ENCODE data around the gene SLC7A4.
"Not testable (repeated sequence)": the region's sequence is repeated elsewhere in the genome, so short reads cannot be mapped to it uniquely, and the experiment has no call there.

Gene SLC7A4

DNA sequence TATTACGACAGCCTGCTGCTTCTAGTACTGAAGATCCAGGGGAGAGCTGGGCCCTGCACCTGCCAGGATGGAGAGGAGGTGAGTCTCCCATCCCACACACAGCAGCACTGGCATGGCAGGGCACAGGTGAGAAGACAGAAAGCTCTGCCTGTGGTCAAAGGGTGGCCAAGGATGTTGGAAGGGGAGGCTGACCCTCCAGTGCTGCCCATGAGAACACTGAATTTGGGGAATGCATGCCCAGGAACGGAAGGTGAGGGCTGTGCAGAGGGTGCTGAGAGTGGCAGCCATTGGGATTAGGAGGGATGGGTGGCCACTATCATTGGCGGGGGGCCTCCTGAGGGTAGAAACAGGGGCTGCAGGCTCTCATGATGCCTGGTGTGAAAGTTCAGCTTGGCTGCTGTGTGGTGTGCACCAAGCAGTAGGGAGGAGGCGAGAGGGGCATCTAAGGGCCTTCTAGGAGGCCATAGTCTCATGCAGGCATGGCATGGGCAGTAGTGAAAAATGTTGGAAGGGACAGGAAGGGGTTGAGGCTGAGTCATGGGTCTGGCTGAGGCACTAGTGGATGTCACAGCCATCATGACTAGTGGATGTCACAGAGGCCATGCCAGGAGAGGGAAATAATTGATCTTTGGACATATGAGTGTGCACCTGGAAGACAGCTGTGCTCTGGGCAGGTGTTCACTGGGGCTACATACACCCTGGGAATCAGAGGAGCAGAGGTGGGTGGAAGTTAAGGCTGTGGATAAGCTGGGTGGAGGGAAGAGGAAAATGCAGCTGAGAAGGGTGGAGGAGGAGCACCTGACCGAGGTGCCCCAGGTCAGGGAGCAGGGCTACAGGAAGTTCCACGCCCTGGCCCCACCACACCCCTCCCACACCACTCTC lies 10.9 kb upstream of the SLC7A4 start:
- DNase-seq: no peak

DNA sequence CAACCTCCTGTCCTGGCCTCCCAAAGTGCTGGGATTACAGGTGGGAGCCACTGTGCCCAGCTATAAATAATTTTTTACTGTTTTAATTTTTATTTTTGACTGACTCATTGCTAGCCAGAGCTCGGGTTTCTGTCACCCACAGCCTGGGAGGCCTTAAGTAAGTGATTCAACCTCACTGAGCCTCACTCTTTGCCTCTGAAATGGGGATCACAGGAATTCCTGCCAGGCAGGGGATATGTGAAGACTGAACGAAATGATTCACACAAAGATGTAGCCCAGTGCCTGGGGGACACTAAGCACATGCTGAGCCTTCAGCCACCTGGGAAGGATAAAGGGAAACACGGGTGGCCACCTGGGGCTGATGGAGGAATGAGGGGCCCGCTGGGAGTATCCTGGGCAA lies 9.6 kb upstream of the SLC7A4 start:
- DNase-seq: no peak

DNA sequence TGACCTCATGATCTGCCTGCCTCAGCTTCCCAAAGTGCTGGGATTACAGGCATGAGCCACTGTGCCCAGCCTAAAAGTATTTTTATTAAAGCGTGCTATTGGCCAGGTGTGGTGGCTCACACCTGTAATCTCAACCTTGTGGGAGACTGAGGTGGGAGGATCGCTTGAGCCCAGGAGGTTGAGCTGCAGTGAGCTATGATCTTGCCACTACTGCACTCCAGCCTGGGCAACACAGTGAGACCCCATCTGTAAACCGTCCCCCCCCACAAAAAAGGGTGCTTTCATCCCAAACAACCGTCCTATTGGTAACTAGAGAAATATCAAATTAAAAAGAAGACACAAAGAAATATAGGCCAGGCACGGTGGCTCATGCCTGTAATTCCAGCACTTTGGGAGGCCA lies 6.8 kb upstream of the SLC7A4 start:
- DNase-seq: not testable (repeated sequence)

DNA sequence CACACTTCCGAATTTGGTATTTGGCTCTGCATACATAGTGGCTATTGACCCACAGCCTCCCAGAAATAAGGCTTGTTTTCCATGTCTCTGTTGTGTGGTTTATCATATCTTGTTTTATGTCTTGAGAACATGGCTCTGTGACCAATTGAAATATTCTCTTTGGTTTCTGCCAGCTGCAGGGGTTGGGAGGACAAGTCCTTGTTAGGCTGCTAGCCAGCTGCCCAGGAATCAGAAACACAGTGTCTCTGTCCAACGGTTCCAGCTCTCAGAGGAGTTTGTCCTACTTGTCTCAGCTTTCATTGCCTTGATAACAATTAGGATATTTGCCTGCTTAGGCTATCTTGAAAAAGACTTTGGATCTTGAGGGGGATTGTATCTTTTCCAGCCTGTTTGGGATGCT lies 6.0 kb upstream of the SLC7A4 start:
- DNase-seq: no peak

DNA sequence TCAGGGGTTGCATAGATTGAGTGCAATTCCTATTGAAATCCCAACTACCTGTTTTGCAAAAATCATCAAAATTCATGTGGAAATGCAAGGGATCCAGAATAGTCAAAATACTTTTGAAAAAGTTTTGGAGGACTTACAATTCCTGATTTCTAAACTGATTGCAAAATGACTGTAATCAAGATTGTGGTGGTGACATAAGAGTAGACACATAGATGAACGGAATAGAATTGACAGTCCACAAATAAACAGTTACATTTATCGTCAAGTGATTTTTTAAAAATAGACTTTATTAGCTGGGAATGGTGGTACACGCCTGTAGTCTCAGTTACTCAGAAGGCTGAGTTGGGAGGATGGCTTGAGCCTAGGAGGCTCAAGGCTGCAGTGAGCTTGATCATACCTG lies 2.6 kb upstream of the SLC7A4 start:
- no peak for DNase-seq

DNA sequence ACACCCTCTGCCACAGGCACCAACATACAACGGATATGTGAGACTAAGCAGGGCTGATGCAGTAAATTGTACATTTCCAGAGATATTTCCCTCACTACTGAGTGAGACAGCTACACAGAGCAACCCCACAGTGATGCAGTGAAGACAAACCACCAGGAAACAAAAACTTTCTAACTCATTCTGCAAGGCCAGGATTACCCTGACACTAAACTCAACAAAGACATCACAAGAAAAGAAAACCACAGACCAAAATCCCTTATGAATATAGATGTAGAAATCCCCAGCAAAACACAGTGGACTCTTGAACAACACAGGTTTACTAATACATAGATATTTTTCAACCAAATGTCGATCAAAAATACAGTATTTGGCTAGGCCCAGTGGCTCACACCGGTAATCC lies 1.5 kb upstream of the SLC7A4 start:
- DNase-seq: no peak

DNA sequence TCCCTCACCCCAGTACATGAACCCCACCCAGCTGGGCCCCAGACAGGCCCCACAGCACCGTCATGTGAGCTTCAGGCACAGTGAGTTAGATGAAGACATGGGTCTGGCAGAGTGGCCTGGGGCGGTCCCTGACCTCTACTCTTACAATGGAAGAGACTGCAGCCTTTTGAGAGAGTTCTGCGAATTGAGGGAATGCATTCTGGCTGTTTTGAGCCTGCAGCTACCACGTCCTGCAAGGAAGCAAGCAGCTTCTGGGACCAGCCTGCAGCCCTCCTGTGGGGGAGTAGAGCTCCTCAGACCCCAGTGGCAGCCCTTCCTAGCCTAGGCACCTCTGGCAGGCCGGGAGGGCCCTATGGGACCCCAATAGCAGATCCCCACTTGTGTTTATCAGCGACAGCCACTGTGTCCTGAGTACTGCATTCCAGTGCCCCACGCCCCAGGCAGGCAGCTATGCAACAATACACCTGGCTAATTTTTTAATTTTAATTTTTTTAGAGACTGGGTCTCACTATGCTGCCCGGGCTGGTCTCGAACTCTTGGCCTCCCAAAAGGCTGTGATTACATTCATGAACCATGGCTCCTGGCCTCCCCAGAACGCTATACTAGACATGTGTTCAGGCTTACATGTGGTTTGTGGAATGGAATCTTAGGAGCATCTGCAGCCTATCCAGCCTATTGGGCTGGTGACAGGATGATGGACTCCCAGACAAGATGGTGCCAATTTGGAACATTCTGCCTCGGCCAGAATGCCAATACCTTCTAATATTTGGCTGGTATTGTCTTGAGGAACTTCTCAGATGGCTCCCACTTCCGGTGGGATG lies 717 bp upstream of the SLC7A4 start:
- no peak for DNase-seq

DNA sequence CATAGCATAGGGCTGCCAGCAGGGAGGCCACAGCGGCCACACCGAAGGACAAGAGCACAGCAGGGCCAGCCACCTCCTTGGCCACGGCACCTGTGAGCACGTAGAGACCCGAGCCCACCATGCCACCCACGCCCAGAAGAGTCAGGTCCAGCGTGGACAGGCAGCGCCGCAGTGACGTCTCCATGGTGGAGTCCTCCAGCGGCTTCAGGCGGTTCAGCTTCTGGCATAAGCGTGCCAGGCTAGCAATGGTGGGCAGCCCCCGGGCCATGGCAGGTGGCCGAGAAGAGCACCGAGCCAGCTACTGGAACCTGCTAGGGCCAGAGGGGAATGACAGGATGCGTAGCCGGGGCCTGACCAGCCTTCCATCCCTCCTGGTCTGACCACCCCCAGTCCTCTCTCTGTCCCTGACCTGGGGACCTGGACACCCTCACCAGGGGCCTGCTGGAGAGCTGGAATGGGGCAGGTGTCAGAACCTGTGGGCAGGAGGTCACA lies 770 bp downstream of the SLC7A4 start:
- DNase-seq: no peak

DNA sequence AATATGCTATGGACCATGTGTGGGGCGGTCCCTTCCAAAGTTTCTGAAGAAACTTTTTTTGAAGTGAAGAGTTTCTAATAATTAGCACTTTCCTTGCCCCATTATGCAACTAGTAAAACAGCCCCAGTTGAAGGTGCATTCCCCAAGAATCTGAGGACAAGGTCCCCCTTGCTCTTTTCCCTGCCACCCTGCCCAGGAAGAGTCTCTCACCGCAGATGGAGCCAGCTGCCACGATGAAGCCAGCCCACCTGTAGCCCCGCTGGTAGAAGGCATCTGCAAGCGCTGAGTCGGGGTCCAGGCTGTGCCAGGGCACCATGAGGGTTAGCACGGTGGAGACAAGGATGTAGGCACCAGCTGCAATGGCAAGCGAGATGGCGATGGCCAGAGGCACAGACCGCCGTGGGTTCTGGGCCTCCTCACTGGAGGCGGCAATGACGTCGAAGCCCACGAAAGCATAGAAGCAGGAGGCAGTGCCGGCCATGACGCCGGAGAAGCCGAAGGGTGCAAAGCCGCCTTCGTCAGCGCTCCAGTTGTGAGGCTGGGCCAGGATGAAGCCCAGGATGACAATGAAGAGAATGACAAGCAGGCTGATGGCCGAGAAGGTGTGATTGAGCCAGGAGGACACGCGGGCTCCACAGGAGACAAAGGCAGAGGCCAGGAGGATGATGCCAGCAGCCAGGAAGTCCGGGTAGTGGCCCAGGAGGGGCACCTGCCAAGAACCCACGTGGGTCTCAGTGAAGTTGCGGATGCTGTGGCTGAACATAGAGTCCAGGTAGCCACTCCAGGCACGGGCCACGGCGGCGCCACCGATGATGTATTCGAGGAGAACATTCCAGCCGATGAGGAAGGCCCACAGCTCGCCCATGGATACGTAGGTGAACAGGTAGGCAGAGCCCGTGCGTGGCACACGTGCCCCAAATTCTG lies 1.5 kb downstream of the SLC7A4 start:
- no peak for DNase-seq

DNA sequence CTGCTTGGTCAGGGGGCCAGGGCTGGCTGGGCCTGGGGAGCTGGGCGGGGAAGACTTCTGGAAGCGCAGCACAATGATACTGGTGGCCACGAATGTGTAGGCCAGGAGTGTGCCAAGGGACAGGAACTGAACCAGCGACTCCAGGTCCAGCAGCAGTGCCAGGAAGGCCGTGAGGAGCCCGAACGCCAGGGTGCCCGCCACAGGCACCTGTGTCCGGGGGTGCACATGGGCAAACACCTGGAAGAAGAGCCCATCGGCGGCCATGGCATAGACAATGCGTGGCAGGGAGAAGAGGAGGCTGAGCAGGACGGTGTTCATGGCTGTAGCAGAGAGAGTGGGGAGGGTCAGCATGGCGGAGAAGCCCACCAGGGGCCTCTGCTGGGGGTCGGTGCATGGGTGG lies 2.3 kb downstream of the SLC7A4 start:
- no peak for DNase-seq

DNA sequence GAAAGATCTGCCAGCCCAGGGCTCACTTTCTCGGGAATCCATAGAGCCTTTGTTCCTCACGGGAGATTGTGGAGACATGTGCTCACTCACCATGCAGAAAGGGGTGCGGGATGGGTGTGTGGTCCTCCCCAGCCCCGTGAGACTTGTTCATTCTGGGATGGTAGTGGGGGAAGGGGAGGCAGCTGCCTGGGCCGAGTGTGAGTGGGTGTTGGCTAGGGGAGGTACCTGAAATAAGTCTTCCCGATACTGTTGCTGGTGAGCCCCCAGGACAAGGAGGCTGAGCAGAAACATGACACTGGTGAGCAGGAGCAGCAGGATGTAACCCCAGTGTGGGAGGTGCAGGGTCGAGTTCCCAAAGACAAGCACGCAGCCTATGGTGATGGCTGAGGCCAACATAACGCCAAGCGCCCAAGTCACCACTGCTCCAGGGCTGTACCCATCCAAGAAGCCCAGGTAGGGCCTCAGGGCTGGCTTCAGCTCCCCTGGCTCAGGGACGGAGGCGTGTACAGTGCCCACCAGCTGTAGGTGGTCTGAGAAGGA lies 2.8 kb downstream of the SLC7A4 start:
- no peak for DNase-seq

DNA sequence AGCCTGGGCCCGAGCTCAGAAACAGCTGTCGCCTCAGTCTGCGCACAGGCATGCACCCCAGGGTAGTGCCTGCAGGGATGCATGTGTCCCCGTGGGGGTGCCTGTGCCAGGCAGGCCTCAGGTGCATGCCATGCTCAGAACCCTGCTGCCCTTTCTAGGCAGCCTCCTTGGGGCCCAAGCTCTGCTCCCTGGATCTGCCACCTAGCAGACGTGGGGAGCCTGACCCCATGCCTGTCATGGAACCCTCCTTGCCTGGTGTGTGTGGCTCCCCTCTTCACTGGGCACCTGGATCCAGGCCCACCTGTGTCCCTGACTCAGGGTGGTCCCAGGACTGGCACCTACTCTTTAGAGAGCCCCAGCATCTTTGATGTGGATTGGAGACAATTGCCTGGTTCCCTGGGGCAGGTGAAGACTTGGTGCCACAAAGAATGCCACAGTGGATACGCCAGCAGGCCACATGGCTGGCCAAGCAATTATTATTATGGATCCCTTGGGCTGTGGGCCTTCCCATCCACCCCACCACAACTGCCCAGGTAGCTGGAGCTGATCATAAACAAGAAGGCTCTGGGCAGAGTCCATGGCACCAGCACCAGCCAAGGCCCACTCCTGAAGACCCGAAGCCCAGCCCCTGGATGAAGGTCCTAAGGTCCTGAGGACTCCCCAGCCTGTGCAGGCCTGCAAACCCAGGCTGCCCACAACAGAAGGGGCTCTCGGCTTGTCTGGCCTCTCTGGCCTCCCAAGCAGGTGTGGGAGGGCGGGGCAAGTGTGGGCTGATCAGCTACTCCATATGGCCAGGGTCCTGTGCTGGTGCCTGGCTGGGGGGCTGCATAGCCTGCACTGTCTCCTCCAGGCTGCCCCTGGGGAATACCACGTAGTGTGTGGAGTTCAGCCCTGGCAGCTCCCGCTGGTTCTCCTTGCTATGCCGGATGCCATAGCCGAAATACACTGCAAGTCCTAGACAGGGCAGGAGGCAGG lies 3.8 kb downstream of the SLC7A4 start:
- DNase-seq: no peak

DNA sequence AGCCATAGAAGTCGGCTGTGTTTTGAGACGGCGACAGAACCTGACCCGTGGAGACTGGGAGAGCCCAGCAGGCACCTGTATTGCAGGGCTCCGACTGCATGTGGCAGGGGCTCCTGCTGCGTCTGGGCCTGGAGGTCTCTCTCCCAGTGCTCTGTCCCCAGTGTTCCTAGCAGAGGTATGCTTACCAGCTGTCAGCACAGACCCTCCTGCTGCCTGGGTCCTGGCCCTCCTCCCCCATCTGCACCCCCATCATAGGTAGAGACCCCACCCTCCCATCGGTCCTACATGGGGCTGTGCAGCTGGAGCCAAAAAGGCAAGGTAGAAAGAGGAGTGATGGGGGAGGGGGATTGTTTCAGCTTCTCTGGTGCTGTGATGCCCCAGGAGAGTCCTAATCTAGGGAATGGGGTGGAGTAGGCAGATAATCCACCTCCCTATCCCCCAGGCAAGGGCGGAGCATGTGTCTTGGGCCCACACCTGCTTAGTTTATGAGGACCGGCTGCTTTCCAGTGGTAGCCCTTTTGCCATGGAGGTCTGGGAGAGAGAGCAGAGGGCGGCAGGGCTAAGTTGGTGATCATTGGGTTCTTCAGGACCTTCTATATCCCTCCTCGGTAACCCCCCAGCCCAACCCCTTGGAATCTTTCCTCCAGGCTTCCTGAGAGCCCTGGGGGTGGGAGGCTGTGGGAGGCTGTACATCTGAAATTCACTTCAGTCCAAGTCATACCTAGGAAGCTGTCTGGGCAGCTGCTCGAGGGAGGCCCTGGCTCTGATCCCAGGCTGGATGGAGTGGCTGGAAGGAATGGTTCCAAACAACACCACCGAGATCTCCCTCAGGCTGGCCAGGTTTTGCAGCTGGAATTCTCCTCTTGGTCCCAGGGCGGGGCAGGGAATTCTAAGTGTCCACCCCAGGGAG lies 5.3 kb downstream of the SLC7A4 start:
- no peak for DNase-seq

DNA sequence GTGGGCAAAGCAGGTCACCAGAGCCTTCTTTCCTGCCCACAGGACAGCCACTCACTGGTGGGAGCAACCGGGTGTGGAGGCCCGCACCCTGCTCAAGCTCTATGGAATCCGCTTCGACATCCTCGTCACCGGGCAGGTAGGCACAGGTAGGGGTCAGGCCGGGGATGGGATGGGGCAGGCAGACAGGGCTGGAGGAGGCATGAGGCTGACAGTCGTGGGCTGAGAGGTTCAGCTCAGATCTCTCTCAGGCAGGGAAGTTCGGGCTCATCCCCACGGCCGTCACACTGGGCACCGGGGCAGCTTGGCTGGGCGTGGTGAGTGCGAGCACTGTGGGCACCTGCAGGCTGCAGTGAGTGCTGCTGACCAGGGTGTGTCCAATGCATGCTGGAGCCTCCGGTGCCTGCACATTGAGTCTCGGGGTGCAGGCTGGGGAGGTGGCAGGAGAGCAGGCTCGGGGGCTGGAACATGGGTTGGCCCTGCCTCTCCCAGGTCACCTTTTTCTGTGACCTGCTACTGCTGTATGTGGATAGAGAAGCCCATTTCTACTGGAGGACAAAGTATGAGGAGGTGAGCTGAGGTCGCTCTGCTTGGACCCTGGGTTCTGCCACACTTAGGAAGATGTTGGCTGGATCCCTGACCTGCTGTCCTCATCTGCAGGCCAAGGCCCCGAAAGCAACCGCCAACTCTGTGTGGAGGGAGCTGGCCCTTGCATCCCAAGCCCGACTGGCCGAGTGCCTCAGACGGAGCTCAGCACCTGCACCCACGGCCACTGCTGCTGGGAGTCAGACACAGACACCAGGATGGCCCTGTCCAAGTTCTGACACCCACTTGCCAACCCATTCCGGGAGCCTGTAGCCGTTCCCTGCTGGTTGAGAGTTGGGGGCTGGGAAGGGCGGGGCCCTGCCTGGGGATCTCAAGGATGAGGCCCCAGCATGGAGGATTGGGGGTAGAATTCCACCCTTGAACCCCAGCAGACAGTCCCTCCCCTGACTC lies 6.3 kb downstream of the SLC7A4 start:
- DNase-seq: no peak

DNA sequence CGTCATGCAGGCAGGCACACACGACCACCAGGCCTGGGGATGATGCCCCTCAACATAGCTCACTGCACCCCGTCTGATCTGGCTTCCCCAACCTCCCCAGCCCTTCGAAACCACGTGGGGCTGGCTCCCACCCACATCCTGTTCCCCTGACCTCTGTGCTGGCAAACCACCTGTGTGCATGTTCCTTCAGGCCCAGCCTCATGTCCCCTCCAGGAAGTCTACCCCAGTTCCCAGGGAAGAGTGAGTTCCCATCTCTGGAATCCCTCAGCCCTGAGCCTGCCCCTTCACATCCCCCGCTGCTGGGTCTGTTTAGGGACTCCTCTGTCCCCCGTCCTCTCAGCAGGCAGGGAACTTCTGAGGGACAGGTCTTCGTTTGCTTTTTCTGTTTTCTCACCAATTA lies 7.1 kb downstream of the SLC7A4 start:
- DNase-seq: no peak

DNA sequence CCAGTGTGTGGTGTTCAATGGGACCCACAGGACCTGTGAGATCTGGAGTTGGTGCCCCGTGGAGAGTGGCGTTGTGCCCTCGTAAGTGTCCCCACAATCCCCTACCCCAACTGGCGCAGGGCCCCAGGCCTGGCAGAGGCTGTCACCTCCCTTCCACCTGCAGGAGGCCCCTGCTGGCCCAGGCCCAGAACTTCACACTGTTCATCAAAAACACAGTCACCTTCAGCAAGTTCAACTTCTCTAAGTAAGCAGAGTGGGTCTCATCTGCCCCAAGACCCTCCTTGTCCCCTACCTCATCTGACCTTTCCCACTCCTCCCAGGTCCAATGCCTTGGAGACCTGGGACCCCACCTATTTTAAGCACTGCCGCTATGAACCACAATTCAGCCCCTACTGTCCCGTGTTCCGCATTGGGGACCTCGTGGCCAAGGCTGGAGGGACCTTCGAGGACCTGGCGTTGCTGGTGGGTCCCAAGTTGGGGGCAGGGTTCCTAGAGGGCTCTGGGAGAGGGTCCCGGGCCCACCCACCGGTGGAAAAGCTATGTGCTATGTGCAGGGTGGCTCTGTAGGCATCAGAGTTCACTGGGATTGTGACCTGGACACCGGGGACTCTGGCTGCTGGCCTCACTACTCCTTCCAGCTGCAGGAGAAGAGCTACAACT lies 9.3 kb downstream of the SLC7A4 start:
- no peak for DNase-seq

DNA sequence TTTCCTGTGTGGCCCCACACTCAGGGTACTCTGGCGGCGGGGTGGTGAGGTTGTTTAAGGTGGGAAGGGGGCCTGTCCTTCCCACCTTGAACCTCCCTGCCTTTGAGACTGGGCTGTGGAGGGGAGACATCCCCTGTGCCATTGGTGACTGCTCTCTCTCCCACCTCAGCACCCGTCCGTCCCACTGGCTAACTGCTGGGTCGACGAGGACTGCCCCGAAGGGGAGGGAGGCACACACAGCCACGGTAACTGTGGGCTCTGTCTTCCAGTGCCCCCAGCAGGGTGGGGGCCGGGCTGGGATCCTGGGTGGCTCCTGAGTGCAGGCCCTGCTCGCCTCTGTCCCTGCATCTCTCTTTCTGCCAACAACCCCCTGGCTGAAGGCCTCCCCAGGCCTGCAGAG lies 9.9 kb downstream of the SLC7A4 start:
- DNase-seq: no peak

All from right kidney (tissue), 1 donor.